Activated CD4-positive, alpha-beta T cell treated with anti-CD3 and anti-CD28 coated beads, Interleukin-2, amount 50 U/mL, for 4 hours (primary cell): ENCODE results near the gene LRIG2.

ENCODE experiments used
- DNase-seq, 2 experiments: peaks; one replicate each; pipeline ENCODE4 v3.0.0-alpha.2; 2020

Gene LRIG2

DNA sequence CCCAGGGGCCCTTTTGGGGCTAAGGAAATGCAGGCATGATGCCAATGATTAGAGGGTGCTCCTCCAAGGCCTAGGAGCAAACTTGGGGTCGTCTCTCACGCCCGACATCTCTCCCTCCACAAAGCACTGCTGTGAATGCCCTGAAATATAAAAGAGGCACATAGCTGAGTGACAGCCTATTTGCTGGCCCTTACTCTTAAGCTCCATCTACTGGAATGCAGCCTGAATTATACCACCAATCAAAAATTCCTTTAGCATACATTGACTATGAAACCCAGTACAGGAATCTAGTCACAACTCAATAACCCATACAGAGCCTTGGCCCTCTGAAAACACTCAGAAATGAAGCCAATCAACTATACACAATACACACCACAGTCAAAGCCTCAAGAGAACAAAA lies 105.5 kb downstream of the LRIG2 start:
- no peak for DNase-seq
